ENCODE data around the gene PSMD1.

- TF ChIP-seq RAD21 (IDR thresholded peaks at IDR 0.05; ENCODE audit: low read depth) (no peak), EZH2phosphoT487 (IDR thresholded peaks at IDR 0.05; ENCODE audit: borderline replicate concordance) (no peak), POLR2A (IDR thresholded peaks at IDR 0.05; ENCODE audit: borderline replicate concordance, extremely low read depth, insufficient read depth, insufficient read length) (no peak), EZH2 (IDR thresholded peaks at IDR 0.05) (no peak)
These were observed 82.0 kb downstream of the PSMD1 start for GRCh38 chr2:231138699-231139098.
